ENCODE data around the gene KCNC4.

Gene KCNC4

GRCh38 chr1:110212169-110213142 is 2.3 kb downstream of the KCNC4 start:
- DNase-seq: no peak

GRCh38 chr1:110213143-110213540 is 3.0 kb downstream of the KCNC4 start:
- DNase-seq: no peak

GRCh38 chr1:110214454-110215404 is 4.6 kb downstream of the KCNC4 start:
- no peak for DNase-seq

GRCh38 chr1:110215621-110216515 is 5.8 kb downstream of the KCNC4 start:
- DNase-seq: no peak

- no peak for DNase-seq
Observed at GRCh38 chr1:110216844-110217444, 6.8 kb downstream of the KCNC4 start.

GRCh38 chr1:110218137-110218536 is 8.0 kb downstream of the KCNC4 start:
- no peak for DNase-seq

- no peak for DNase-seq
Observed at GRCh38 chr1:110218739-110219138, 8.6 kb downstream of the KCNC4 start.

GRCh38 chr1:110220324-110220723 is 10.2 kb downstream of the KCNC4 start:
- no peak for DNase-seq

GRCh38 chr1:110221119-110221518 is 11.0 kb downstream of the KCNC4 start:
- DNase-seq: no peak

- no peak for DNase-seq
Observed at GRCh38 chr1:110223127-110223526, 13.0 kb downstream of the KCNC4 start.

GRCh38 chr1:110223581-110223980 is 13.5 kb downstream of the KCNC4 start:
- no peak for DNase-seq

GRCh38 chr1:110224240-110224995 is 14.3 kb downstream of the KCNC4 start:
- no peak for DNase-seq

- no peak for DNase-seq
Observed at GRCh38 chr1:110225212-110225611, 15.1 kb downstream of the KCNC4 start.

GRCh38 chr1:110225756-110226404 is 15.8 kb downstream of the KCNC4 start:
- no peak for DNase-seq

- no peak for DNase-seq
Observed at GRCh38 chr1:110227774-110228173, 17.7 kb downstream of the KCNC4 start.

GRCh38 chr1:110228381-110228780 is 18.3 kb downstream of the KCNC4 start:
- DNase-seq: no peak

GRCh38 chr1:110228869-110229268 is 18.8 kb downstream of the KCNC4 start:
- no peak for DNase-seq

GRCh38 chr1:110229348-110230001 is 19.4 kb downstream of the KCNC4 start:
- no peak for DNase-seq

GRCh38 chr1:110230381-110231199 is 20.5 kb downstream of the KCNC4 start:
- no peak for DNase-seq

Data from CD4-positive, alpha-beta T cell treated with Interleukin-21 for 1 hour (primary cell).